Hippocampal formation (tissue), 2 donors: ENCODE measurements around the gene RAB42.
"Not testable (repeated sequence)": the region's sequence is repeated elsewhere in the genome, so short reads cannot be mapped to it uniquely, and the experiment has no call there.

Experiments
- DNase-seq, 2 donors: peaks; one replicate each; lab custom pipeline; 2025; lab: John Stamatoyannopoulos, UW

Gene RAB42, protein sequence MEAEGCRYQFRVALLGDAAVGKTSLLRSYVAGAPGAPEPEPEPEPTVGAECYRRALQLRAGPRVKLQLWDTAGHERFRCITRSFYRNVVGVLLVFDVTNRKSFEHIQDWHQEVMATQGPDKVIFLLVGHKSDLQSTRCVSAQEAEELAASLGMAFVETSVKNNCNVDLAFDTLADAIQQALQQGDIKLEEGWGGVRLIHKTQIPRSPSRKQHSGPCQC

DNA sequence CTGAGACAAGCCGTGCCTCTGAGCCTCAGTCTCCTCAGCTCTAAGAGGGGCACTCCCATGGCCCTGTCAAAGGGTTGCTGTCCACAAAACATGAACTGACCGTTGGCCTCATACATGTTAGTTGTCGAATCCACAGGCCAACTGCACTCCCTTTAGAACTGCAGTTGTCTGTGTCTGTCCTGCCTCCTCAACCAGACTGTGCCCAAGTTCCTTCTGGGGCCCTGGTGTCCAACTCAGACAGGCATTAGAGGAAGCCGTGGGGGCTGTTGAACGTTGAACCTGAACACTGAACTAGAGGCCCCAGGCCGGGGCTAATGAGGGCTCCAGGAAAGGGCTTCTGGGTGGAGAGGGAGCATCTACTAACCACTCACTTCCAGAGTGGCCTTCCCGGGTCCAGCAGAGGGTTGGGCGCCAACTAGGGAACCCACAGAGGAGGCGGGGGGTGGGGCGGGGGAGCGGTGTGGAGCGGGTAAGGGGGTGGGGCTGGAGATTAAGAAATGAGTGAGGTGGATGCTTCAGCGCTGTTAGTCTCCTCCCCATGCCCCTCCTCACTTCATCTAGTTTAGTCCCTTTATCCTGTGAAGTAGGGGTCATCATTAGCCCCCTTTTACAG, at the start of gene RAB42:
TSS of gene RAB42 (plus strand) at position 558 of the 613 bp plus-strand sequence. CDS start 247 bp downstream, outside the sequence.
- DNase-seq = no peak

DNA sequence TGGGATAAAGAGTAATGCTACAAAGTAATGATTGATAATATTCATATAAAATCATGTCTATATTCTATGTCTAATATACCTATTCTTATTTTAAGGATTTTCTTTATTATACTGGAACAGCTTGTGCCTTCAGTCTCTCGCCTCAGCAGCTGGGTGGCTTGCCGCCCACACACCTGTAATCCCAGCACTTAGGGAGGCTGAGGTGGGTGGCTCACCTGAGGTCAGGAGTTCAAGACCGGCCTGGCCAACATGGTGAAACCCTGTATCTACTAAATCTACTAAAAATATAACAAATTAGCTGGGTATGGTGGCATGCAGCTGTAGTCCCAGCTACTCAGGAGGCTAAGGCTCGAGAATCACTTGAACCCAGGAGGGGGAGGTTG, 46.8 kb upstream of the RAB42 start:
- DNase-seq = no peak

DNA sequence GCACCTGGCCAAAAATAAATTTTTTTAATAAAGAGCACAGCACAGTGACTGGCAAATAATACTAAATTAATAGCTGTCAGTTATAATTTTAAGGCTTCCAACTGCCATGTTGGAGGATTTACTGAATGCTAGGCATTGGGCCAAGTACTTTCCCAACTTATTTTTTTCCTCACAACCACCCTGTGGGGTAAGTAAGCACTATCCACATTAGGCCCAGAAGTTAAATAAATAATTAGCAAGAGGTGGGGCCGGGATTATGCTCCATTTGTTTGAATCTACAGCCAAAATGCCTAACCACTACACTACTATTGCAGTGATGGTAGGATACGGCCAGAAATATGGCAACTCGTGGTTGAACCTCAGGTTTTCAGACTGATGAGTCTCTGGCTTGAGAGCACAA, 43.7 kb upstream of the RAB42 start:
- DNase-seq = no peak

DNA sequence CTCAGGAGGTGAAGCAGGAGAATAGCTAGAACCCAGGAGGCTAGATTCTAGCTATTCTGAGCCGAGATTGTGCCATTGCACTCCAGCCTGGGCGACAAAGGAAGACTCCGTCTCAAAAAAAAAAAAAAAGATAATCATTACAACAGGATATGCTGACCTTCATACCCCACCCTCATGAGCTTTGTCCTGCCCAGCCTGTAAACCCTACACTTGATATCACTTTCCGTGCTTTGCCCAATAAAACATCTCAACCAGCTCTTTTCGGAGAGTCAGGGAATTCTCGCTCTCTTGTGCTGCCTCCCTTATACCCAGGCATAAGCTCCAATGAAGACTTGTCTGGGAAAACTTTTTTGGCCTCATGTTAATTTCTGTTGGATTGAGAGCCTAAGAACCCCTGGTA, 40.7 kb upstream of the RAB42 start:
- DNase-seq = no peak

DNA sequence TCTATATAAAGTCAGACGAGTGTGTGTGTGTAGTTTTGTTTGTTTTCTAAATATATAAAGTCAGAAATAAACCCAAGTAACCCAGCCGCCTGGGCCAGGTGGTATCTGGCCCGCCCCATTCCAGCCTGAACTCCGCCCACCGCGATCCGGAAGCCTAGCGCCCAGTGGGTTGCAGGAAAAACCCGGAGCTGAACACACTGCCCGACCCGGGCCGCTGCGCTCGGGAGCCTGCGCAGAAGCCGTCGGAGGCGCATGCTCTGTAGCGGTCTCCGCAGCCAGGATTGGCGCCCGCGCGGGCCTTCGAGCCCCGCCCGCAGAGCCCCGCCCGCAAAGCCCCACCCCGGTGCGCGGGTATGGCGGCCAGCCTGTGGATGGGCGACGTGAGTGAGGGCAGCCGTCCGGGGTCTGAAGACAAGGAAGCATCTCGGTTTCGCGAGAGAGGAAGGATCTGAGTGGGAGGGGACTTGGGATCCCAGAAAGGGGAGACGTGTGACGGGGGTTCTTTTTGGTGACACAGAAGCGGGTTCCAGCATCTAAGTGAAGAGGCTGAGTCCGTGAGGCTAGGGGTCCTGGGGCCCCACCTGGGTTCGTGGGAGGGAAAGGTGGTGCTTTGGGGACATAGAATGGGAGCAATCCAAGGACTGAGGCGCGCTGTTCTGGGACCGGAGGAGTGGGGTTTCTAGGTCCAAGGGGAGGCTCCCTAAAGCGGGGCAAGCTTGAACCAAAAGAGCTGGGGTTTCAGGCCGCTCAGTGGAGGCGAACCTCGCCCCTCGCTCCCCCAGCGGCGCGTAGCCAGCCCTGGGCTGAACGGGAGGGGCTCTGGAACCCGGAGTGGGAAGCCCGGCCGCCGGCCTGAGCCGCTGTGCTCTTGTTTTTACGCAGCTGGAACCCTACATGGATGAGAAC, 39.1 kb upstream of the RAB42 start, which contains the start of gene TRNAU1AP:
TSS of gene TRNAU1AP (plus strand) at position 328 of the 906 bp plus-strand sequence. CDS start at position 354, 26 bp downstream.
- DNase-seq = peak; percentile 85 to 95

DNA sequence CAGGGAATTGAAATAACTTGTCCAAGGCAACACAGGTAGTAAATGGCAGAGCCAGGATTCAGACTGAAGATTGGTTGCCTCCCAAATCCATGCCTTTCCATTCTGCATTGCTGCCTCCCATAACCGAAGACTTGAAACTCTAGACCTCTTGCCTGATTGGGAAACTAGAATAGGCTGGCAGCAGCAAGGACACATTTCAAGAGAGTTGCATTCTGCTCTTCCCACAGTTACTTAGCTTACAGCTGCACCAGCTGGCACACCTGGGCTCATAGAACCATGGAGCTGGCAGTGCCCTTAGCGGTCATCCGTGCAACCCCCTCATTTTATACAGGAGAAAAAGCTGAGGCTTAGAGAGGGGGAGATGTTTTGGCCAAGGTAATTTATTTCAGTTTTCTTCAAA, 31.2 kb upstream of the RAB42 start:
- no peak for DNase-seq

DNA sequence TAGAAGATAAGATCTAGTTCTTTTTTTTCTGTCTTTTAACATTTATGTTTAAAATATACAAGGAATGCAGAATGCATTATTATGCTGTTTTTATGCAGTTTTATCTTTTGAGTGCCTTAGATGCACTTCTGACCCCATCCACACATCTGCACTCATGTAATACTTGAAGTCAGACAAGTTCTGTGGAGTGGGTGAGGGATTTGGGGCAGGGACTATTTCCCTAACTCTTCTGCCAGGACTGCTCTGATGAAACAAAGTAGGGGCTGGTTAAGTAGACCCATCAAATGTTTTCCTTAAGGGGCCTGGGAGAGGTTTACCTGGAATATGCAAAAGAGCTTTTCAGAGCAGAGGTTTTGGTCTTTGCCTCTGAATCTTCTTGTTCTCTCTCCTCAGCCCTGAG, 27.8 kb upstream of the RAB42 start:
- no peak for DNase-seq

DNA sequence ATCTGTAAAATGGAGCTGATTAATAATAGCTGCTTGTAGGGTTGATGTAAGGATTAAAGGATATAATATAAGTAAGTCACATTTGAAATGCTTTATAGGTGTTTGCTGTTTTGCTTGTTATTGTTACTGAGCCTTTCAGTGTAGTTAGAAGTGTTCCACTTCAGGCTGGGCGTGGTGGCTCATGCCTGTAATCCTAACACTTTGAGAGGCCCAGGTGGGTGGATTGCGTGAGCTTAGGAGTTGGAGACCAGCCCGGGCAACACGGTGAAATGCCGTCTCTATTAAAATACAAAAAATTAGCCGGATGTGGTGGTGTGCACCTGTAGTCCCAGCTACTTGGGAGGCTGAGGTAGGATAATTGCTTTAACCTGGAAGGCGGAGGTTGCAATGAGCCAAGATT, 27.0 kb upstream of the RAB42 start:
- no peak for DNase-seq

DNA sequence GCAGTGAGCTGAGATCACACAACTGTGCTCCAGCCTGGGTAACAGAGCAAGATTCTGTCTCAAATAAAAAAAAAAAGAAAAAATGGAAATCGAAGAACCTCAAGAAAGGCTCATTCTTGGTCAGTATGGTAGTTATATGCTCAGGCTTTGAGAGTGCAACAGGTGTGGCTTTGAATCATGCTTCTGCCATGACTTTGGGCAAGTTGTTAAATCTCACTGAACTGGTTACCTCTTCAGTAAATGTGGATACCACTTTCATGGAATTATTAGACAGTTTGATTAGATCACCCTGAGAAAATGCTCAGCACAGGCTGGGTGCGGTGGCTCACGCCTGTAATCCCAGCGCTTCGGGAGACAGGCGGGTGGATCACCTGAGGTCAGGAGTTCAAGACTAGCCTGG, 26.3 kb upstream of the RAB42 start:
- DNase-seq = no peak

DNA sequence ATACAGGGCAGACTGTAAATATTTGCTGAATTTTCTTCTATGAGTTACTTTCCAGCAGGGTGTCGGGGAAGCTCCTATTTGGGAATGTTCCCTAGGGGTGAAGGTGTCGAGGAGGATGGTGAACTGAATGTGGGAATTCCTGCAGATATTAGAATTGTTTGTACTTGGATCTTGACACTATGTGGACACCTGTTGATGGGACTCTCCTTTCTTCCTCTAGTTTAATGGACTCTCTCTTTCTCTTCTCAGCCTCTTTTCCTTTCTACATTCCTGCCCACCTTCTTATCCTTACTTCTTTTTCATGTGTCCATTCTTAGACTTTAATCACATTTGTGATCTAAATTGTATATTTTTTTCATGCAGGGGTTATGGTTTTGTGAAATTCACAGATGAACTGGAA, 25.1 kb upstream of the RAB42 start:
- no peak for DNase-seq

DNA sequence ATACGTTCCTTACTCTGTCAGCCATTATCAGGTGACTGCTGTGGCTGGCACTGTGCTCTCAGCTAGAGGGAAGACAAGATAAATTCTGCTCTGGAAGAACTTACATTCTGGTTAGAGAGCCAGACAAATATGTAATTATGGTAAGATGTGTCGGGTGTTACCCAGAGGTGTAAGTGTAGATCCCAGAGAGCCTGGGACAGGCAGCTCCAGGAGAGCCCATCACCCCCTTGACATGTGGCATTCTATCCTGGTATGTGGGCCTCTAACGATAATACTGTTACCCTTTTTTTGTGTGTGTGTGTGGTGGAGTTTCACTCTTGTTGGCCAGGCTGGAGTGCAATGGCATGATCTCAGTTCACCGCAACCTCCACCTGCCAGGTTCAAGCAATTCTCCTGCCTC, 20.2 kb upstream of the RAB42 start:
- DNase-seq = no peak

DNA sequence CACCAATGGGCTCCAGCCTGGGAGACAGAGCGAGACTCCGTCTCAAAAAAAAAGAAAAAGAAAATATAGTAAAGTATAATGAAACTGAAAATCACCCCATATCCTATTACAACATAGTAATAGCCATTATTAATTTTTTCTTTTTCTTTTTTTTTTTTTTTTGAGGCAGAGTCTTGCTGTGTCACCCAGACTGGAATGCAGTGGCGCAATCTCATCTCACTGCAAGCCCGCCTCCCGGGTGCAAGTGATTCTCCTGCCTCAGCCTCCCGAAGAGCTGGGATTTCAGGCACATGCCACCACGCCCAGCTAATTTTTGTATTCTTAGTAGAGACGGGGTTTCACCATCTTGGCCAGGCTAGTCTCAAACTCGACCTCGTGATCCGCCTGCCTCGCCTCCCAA, 19.2 kb upstream of the RAB42 start:
- not testable (repeated sequence) for DNase-seq

DNA sequence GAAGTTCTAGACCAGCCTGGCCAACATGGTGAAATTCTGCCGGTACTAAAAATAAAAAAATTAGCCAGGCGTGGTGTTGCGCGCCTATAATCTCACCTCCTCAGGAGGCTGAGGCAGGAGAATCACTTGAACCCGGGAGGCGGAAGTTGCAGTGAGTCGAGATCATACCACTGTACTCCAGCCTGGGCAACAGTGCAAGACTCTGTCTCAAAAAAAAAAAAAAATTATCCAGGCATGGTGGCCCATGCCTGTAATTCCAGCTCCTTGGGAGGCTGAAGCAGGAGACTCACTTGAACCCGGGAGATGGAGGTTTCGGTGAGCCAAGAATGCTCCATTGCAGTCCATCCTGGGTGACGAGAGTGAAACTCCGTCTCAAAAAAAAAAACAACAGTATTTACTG, 18.5 kb upstream of the RAB42 start:
- DNase-seq = no peak

DNA sequence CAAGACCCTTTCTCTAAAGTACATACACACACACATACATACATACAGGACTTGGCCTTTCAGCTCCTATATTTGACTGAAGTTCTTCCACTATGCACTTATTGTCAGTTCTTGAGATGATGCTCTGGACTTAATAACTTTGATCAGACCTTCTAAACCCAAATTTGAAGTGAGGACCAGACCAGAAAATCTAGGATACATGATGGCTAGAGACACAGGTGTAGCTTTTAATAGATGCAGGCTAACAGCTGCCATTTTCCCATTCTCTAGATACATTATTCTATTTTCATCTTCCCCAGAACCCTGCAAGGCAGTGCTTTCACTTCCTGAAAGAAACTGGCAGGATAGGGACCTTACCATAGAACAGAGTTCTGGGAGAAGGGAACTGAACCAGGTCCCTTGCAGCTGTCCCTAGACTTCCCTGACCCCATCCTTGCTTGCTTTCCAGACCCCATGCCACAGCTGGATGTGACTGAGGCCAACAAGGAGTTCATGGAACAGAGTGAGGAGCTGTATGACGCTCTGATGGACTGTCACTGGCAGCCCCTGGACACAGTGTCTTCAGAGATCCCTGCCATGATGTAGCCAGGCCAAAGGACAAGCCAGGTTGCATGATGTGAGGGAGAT, 14.9 kb upstream of the RAB42 start:
- no peak for DNase-seq

DNA sequence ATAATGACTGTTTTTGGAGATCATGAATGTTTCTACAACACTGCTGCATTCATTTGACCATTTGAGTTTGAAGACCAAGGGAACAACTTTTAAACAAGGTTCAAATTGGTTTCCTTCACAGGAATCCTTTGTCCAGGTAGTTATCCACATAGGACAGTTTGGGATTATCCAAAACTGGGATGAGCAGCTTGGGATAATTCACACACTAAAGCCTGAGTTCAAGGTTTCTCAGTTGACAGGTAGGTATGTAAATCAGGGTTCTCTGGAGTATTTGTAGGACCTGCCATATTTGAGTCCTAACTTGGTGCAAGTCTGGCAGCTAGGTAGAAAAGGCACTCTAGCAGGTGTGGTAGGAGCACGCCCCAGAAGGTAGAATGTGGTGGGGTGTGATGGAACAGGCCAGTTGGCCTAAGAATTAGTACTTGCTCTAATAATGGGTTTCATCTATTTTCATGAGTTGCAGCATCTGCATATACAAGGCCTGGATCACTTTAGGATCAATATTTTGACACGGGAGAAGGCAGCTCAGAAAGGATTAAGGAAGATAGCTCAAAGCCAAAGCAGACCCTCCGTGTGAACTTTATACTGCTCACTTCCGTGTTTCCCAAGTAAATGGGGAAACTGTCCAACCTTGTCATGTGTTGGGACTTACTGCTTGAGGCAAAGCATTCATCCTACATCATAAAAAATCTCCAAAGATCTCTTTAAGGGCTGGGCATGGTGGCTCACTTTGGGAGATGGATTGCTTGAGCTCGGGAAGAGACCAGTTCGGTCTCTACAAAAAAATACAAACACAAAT, 14.1 kb upstream of the RAB42 start:
- no peak for DNase-seq

DNA sequence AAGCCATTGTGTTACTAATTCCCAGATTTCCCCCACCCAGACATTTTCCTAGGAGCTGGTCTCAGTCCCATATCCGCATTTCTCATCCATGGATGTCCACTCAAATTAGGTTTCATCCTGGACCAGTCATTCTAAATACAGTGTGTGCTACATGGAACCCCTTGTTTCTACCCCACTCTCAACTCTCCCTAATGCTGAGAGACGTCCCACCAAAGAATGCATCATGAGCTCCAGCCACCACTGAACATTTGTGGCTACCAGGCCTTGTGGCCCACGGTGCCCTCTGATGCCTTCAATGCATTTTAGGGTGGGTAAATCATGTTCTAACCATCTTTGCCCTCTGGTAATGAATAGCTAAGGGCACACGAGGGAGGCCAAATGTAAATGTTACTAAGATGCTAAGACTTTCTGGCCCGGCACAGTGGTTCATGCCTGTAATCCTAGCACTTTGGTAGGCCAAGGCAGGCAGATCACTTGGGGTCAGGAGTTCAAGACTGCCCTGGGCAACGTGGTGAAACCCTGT, 13.3 kb upstream of the RAB42 start:
- no peak for DNase-seq

DNA sequence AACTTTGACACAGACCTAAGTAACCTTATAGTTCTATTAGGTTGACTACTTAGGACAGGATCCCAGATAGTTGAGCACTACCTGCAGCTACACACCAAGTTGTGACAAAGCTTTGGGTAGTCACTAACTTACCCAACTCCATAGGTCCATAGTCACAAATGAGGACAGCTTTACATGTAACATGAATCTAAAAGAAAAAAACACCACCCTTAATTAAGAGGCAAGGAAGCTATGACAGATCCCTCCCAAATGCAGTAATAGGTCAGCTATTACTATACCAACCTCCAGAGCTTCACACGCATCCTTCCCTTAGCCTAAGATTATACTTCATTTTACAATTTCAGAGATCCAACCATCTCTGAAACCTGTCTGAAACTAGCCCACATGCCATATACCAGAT, 12.7 kb upstream of the RAB42 start:
- no peak for DNase-seq

DNA sequence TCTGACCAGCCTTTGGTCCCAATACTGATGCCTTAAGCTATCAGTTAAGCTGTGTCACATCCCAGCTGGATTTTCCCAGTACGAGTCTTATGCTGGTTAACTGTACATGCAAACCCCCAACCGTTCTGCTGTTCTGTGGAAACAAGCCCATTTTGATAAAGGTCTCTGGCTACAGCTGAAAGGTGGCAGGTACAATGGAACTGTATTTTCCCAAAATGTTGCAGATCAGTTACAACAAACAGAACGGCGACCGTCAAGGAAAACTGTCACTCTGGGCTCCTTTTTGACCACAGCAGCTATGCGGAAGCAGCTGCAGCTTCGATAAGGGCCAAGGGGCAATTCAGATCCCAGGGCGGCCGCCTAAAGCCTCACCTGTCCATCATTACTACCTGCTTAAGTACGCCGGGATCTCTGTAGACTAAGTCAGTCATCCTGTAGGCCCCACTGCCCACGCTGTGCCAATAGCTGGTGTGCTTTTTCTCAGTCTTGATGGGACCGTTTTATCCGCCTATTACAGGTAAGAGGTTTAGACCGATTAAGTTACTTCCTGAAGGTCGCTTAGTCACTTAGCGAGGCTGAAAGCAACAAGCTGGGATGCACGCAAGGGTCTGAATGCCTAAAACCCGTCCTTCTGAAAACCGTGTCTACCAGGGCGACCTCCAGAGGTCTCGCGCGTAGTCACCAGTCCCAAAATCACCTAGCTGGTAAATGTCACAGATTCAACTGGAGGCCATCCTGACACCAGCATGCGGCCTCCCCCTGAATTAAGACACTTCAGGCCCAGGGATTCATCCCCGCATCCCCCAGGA, 11.1 kb upstream of the RAB42 start:
- DNase-seq = no peak

DNA sequence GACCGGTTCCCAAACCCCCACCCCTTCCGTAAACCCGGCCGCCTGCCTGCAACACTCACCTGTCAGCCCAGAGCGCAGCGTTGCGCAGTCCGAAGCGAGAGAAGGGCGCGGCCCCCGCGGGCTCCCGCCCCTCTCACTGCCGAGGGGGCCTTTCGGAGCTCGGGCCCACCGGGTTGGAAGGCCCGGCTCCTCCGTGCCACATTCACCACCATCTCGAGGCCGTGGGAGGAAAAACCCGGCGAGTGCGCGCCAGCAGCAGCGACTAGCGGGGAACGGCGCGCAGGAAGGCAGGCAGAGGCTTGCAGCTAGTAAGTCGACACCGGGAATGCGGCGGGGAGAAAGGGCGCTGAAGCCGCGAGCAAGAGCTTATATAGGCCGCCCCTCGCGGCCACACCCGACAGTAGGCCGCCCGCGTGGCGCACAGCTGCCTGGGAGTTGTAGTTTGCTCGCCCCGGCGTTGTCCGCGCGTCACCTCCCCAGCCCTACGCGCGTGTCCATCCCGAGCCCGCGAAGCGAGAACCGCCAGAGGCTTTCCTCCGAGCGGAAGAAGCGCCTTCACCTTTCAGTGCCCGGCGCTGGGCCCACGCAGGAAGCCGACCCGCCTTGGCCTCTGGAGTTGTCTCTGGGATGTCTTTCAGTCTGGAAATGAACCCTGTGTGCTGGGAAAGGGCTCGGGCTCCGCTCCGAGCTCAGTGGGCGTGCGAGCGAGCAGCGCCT, 10.4 kb upstream of the RAB42 start:
- peak; percentile 91 to 96 for DNase-seq

DNA sequence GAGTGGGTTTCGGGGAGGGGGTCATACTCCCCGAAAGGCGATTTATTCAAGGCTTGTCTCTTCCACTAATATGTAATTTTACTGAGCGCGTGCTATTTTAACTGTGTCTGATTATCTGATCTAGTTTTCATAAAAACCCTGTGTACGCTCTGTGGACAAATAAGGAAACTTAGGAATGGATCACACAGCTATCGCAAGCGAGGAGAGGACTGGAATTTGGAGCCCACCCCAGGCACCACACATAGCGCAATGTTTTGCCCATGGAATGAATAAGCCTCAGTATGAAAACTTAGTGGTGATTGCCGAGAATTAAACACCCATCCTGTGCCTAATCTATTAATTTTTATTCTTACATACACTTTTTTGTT, 9.8 kb upstream of the RAB42 start:
- no peak for DNase-seq
